ENCODE data around the gene TSPAN5.
"Not testable (repeated sequence)": the region's sequence is repeated elsewhere in the genome, so short reads cannot be mapped to it uniquely, and the experiment has no call there.

The TSPAN5 gene

GRCh38 chr4:98658287-98659105 lies at the start of gene TSPAN5:
Gene TSPAN5 (minus strand): TSS chr4:98658611.
- DNase-seq (ENCODE audit: extremely low read depth in 1 of 2, low read depth in 1 of 2) = peak; percentile 36 to 77

- DNase-seq (ENCODE audit: extremely low read depth in 1 of 2, low read depth in 1 of 2) = no peak
Observed at GRCh38 chr4:98706935-98707334, 48.5 kb upstream of the TSPAN5 start.

GRCh38 chr4:98706200-98706813 lies 47.9 kb upstream of the TSPAN5 start:
- no peak for DNase-seq (ENCODE audit: extremely low read depth in 1 of 2, low read depth in 1 of 2)

- DNase-seq (ENCODE audit: extremely low read depth in 1 of 2, low read depth in 1 of 2) = not testable (repeated sequence)
Observed at GRCh38 chr4:98705586-98705985, 47.2 kb upstream of the TSPAN5 start.

GRCh38 chr4:98700656-98701055 lies 42.2 kb upstream of the TSPAN5 start:
- no peak for DNase-seq (ENCODE audit: extremely low read depth in 1 of 2, low read depth in 1 of 2)

- DNase-seq (ENCODE audit: extremely low read depth in 1 of 2, low read depth in 1 of 2) = no peak
Observed at GRCh38 chr4:98694076-98694475, 35.7 kb upstream of the TSPAN5 start.

- DNase-seq (ENCODE audit: extremely low read depth in 1 of 2, low read depth in 1 of 2) = no peak
Observed at GRCh38 chr4:98692411-98692810, 34.0 kb upstream of the TSPAN5 start.

GRCh38 chr4:98691588-98691987 lies 33.2 kb upstream of the TSPAN5 start:
- DNase-seq (ENCODE audit: extremely low read depth in 1 of 2, low read depth in 1 of 2) = no peak

GRCh38 chr4:98689507-98690174 lies 31.2 kb upstream of the TSPAN5 start:
- no peak for DNase-seq (ENCODE audit: extremely low read depth in 1 of 2, low read depth in 1 of 2)

GRCh38 chr4:98688411-98689290 lies 30.2 kb upstream of the TSPAN5 start:
- no peak for DNase-seq (ENCODE audit: extremely low read depth in 1 of 2, low read depth in 1 of 2)

- DNase-seq (ENCODE audit: extremely low read depth in 1 of 2, low read depth in 1 of 2) = no peak
Observed at GRCh38 chr4:98687876-98688275, 29.5 kb upstream of the TSPAN5 start.

GRCh38 chr4:98686847-98687246 lies 28.4 kb upstream of the TSPAN5 start:
- no peak for DNase-seq (ENCODE audit: extremely low read depth in 1 of 2, low read depth in 1 of 2)

GRCh38 chr4:98686043-98686707 lies 27.8 kb upstream of the TSPAN5 start:
- no peak for DNase-seq (ENCODE audit: extremely low read depth in 1 of 2, low read depth in 1 of 2)

- DNase-seq (ENCODE audit: extremely low read depth in 1 of 2, low read depth in 1 of 2) = no peak
Observed at GRCh38 chr4:98685225-98686042, 27.0 kb upstream of the TSPAN5 start.

- DNase-seq (ENCODE audit: extremely low read depth in 1 of 2, low read depth in 1 of 2) = no peak
Observed at GRCh38 chr4:98682719-98683118, 24.3 kb upstream of the TSPAN5 start.

- no peak for DNase-seq (ENCODE audit: extremely low read depth in 1 of 2, low read depth in 1 of 2)
Observed at GRCh38 chr4:98680806-98681205, 22.4 kb upstream of the TSPAN5 start.

GRCh38 chr4:98679738-98680137 lies 21.3 kb upstream of the TSPAN5 start:
- DNase-seq (ENCODE audit: extremely low read depth in 1 of 2, low read depth in 1 of 2) = no peak

- no peak for DNase-seq (ENCODE audit: extremely low read depth in 1 of 2, low read depth in 1 of 2)
Observed at GRCh38 chr4:98677799-98678198, 19.4 kb upstream of the TSPAN5 start.

GRCh38 chr4:98674404-98675173 lies 16.2 kb upstream of the TSPAN5 start:
- no peak for DNase-seq (ENCODE audit: extremely low read depth in 1 of 2, low read depth in 1 of 2)
